ENCODE data around the gene CCDC149.

The CCDC149 gene

GRCh38 chr4:24890561-24891126 is 22.2 kb downstream of the CCDC149 start:
- TF ChIP-seq CTCF (IDR thresholded peaks at IDR 0.05; ENCODE audit: low read depth, low read length): no peak
- DNase-seq (ENCODE audit: extremely low read depth, low read depth): no peak

- no peak for DNase-seq (ENCODE audit: extremely low read depth, low read depth)
- no peak for TF ChIP-seq CTCF (IDR thresholded peaks at IDR 0.05; ENCODE audit: low read depth, low read length)
Measured at GRCh38 chr4:24889991-24890390, 22.9 kb downstream of the CCDC149 start.

GRCh38 chr4:24888475-24889344 is 24.1 kb downstream of the CCDC149 start:
- no peak for TF ChIP-seq CTCF (IDR thresholded peaks at IDR 0.05; ENCODE audit: low read depth, low read length)
- DNase-seq (ENCODE audit: extremely low read depth, low read depth): no peak

- no peak for DNase-seq (ENCODE audit: extremely low read depth, low read depth)
- no peak for TF ChIP-seq CTCF (IDR thresholded peaks at IDR 0.05; ENCODE audit: low read depth, low read length)
Measured at GRCh38 chr4:24887881-24888430, 24.9 kb downstream of the CCDC149 start.

GRCh38 chr4:24886596-24886995 is 26.2 kb downstream of the CCDC149 start:
- DNase-seq (ENCODE audit: extremely low read depth, low read depth): no peak

GRCh38 chr4:24885342-24885741 is 27.5 kb downstream of the CCDC149 start:
- TF ChIP-seq CTCF (IDR thresholded peaks at IDR 0.05; ENCODE audit: low read depth, low read length): no peak
- no peak for DNase-seq (ENCODE audit: extremely low read depth, low read depth)

More at GRCh38 chr4:24886596-24886995, 26.2 kb downstream of the CCDC149 start:
- TF ChIP-seq CTCF (IDR thresholded peaks at IDR 0.05; ENCODE audit: low read depth, low read length): no peak

- no peak for DNase-seq (ENCODE audit: extremely low read depth, low read depth)
- TF ChIP-seq CTCF (IDR thresholded peaks at IDR 0.05; ENCODE audit: low read depth, low read length): no peak
Measured at GRCh38 chr4:24884902-24885301, 27.9 kb downstream of the CCDC149 start.

Data from AG09319 (cell line).